GM19240 (cell line): ENCODE measurements around the gene NCKAP5.
"Not testable (repeated sequence)": the region's sequence is repeated elsewhere in the genome, so short reads cannot be mapped to it uniquely, and the experiment has no call there.

Source experiments
- DNase-seq: peaks from one replicate; pipeline ENCODE4 v3.0.0; 2011; ENCODE audit warnings: low spot score; ENCODE audit not compliant: insufficient read length

Gene NCKAP5

DNA sequence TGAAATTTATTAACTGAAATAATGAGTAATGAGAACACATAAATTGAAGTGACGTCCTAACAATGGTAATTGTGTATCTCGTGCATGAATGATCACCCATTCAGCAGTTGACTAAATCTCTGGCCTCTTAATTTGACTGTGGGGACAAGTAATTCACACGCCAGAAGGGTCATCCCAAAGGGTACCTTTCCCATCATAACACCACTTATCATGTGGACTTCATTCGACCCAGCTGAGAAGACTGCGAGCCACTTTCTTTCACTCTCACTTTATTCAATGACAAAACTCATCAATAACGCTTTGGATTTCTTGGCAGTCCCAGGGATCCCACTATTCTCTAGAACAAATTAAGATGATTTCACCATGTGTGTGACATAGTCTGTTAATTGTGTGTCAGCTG lies 835.6 kb downstream of the NCKAP5 start:
- no peak for DNase-seq

DNA sequence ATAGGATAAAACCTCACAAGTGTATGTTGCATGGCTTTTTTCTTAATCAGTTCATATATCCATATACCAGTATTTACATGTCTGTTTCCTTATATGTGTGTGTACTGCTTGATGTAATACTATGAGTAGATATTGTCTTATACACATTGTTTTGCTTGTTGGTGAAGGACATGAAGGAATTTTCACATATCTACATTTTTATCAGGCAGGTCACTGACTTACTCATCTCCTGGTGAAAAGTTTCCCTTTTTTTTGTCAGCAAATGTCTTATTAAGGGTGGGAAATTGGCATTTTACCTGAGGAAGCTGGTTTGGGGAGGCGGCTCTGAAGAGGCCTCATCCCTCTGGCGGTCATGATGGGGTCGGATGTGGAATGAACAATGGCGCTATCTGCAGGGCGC lies 836.8 kb downstream of the NCKAP5 start:
- no peak for DNase-seq

DNA sequence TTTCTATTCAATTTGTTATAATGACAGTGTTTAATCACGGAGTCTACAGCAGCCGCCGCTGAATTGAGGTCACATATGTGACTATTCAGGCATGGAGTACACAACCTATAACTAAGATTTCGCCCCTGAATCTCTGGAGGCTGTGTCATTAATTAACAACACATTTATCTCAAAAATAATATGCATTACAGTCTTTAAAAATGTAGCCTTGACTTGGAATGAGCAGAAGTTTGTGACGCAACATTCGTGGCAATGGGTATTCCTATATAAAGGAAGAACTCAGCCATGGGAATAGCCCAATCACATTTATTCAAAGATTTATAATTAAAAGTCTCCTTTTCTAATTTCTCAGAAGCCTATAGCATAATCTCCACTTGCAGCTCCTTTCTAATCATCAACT lies 837.7 kb downstream of the NCKAP5 start:
- DNase-seq: no peak

DNA sequence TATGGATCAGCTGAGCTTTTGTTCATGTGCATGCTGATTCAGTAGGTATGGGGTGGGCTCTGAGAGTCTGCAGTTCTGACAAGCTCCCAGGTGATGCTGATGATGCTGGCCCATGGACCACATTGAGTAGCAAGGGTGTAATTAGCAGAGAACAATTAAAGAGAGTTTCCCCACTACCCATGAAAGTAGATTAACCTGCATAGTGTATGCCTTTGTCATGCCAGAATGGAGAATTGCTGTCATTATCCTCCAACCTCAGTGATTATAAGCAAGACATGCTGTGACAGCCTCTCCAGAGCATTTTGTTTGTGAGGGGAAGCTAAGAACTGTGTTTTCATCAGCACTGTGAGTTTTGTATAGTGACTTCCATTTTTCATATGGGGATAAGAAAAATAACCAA lies 838.7 kb downstream of the NCKAP5 start:
- no peak for DNase-seq

DNA sequence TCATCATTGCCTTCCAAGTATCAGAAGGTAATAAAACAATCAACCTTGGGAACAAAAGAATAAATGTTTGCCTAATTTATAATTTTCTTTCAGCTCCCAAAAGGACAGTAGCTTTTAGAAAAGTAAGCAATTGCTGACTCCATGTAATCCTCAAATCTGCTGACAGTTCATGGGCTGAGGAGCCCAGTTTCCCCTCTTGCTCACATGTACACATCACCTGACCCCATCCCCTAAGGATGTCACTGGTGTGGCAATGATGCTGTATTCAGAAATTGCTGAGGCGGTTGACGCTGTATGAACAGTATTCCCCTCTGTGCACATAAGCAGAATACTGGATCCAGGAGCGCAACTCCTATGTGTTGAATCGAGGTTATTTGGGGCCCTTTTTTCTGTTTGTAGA lies 842.1 kb downstream of the NCKAP5 start:
- DNase-seq: no peak

DNA sequence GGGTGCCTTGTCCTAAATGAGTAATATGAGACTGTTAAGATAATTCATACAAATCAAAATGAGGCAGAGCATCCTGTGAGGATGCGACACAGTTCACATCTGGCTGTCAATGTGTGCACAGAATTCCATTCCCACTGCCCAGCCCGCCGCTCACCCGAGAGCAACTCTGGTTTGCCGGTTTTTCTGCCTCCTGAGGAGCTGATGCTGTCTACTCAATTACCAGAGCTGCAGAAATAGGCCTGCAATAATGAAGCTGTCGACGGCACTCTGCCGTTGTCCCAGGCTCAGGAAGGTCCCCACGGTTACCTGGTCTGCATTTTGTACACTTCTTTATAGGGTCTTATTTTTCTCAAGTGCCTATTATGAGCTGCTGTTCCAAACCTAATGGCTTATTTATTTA lies 842.5 kb downstream of the NCKAP5 start:
- no peak for DNase-seq

DNA sequence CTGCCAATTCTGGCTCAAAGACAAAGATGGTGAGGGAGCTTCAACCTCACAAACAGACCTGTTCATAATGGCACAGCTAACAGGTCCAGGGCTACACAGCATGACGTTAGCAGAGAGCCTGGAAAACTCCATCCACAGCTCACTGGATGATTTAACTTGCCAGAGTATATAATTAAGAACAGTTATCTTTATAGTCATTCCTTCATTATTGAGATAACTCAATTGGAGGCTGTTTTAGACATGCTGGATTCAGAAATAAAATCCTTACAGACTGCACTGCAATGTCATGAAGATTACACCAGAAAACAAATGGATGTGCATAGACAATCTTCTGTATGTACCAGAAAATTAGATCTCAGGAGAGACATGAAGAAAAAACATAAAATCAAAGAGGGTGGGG lies 843.1 kb downstream of the NCKAP5 start:
- DNase-seq: no peak

DNA sequence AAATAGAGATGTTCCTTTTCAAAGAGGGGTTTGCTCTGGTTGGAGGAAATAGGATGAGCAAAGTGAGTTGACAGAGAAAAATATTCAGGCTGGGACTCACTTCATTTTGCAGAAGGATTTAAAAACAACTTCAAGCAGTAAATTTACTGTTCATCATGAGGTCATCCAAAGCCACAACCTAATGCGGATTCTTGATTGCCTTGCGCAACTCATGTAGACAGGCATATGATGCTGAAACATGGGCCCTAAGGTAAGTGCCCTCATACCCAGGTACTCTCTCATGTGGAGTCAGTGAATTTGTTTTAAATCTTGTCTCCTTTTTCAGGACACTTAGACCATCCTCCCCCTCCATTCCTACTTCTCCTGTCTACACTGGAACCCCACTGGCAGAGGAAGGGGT lies 846.3 kb downstream of the NCKAP5 start:
- no peak for DNase-seq

DNA sequence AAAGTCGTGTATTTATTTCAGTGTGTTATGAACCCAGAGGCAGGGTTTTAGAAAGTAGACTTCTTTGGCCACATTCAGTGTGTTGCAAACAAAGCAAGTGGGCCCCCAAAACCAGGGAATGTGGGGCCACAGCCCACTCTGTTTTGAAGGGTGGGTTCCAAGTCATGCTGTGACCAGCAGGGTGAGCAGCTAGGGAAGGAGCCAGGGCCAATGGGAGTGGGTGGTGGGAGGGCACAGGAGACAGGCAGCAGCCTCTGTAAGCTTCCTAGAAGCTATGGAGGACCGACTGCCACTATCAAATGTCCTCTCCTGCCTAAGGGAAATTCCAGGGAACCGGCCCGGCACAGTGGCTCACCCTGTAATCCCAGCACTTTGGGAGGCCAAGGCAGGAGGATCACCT lies 847.9 kb downstream of the NCKAP5 start:
- DNase-seq: no peak

DNA sequence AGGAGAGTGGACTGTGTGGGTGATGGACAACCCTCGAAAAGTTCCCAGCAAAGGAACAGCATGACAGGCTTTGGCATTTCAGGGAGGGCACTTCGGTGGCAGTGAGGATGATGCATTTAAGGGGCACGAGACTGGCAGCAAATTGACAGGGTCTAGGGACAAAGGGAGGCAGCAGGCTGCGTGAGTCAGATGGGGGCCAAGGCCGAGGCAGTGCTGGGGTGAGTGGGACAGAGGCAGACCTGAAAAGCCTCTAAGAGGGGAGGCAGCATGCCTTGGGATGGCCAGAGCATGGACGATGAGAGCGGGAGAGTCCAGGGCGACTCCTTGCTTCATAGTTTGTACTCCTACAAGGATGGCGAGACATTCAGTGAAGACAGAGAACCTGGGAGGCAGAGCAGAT lies 848.8 kb downstream of the NCKAP5 start:
- DNase-seq: no peak

DNA sequence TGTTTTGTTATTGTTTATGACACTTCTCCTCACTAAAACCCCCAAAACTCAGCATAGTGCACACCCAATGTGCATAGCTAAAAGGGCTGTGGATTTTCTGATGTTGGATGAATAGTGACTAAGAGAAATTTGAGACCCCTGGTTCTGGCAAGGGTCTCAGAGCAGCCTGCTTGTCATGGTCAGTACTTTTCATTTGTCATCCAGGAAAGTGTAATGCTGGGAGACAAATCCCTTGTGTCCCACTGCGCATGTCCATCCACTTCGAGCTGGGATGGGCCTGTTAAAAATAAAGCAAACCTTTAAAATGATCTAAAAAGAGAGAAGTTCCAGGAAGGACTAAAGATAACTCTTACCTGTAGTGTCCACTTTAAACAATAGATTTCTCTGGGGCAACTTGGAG lies 851.3 kb downstream of the NCKAP5 start:
- no peak for DNase-seq

DNA sequence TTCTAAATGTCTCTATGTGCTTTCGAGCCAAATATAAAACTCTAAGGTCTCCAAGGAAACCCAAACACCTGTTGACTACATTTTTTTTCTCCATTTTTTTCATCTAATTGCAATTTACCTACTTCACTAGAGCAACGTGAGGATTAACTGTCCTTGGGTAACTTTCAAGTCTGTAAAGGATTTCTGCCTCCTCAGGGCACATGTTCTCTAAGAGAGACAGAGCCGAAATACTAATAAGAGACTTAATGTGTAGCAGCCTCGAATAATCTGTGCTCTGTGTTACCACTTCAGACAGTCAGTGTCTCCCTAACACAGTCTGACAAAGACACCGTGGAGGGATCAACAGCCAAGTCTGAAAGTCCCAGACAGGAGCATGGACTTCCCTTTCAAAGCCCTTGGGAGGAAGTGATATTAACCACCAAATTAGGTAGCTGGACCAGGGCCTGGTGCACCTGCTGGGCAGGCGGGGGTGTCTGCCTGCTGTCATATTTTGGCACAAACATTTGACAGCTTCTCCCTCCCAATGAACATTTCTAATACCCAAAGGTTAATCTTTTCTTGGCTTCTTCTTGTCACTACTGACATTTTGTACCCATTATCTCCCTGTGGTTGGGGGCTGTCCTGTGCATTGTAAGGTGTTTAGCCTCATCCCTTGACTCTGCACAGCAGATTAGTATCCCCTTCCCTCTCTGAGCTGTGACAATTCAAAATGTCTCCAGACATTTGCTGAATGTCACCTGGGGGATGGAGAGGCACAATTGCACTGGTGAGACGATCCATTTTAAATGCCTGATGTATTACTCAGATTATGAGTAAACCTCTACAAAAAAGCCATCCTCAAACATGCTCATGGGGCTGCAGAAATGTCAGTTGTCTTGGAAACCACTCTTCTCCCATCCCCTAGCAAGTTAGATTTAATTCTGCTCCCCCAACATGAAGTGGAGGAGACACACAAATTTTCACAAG lies 852.6 kb downstream of the NCKAP5 start:
- no peak for DNase-seq

DNA sequence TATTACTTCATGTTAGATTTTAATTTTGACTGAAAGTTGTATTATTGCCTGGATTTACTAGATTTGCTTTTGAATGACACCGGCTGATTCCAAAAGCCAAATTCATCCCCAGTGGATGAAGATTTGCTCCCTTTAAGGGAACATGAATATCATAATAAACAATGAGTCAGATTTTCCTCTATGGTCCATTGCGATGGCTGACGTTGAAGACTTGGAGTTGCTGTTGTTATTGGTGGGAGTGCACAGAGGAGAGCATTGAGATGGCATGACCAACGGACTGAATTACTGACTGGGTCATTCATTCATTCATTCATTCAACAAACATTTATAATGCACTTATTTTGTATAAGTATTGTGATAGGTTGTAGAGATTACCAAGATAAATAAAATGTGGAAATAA lies 864.9 kb downstream of the NCKAP5 start:
- DNase-seq: no peak

DNA sequence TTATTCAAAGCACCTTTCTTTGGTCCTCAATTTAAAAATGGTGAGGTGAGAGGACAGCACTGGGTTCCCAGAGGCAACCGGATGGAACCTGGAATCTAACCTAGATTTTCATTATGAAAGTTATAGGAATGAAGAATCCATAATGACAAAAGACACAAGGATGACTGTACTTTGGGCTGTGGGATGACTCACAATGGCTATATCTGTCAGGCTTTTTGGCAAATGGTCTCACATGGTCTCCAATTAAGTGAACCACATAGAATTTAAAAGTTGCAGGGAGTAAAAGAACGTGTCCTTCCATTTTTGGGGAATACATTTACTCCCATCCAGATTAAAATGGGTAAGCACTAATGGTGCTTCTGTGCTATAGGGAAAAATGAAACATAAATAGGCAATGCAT lies 866.5 kb downstream of the NCKAP5 start:
- no peak for DNase-seq

DNA sequence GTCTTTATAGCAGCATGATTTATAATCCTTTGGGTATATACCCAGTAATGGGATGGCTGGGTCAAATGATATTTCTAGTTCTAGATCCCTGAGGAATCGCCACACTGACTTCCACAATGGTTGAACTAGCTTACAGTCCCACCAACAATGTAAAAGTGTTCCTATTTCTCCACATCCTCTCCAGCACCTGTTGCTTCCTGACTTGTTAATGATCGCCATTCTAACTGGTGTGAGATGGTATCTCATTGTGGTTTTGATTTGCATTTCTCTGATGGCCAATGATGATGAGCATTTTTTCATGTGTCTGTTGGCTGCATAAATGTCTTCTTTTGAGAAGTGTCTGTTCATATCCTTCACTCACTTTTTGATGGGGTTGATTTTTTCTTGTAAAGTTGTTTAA lies 868.5 kb downstream of the NCKAP5 start:
- not testable (repeated sequence) for DNase-seq

DNA sequence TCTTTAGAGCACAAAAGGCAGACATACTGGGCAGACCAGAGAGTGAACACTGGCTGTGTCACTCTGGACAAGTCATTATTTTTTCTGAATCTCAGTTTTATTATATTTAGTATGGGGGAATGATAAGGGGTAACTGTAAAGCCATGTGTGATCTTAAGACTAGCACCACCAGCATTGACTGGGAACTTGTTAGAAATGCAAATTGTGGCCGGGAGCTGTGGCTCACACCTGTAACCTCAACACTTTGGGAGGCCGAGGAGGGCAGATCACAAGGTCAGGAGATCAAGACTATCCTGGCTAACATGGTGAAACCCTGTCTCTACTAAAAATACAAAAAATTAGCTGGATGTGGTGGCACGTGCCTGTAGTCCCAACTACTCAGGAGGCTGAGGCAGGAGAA lies 869.9 kb downstream of the NCKAP5 start:
- DNase-seq: not testable (repeated sequence)

DNA sequence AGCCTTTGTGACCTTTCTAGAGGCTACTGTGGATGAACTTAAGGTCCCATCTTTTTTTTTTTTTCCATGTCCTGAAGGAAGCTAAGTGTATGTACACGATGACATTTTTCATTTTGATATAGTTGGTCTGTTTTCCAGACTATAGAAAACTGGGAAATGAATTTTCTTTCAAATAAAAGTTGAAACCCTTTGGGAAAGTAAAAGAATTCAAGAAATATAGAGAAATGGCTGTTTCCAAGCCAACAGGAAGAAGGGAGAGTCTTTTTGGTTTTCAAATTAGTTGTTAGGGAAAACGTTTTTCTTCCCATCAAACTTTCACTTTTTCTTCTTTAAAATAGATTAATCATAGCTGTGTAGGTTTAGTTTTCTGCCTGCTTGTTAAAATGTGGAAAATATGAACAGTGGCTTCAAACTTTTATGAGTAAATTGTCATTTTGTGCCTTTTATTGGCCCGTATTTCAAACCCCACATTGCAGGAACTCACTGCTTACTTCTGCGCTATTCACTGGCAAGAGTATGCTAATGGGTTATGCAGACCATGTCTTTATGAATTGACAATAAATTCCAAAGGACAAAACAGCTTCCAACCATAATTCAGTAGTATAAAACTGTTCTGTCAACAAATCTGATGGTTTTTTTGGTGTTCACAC lies 870.6 kb downstream of the NCKAP5 start:
- DNase-seq: no peak

DNA sequence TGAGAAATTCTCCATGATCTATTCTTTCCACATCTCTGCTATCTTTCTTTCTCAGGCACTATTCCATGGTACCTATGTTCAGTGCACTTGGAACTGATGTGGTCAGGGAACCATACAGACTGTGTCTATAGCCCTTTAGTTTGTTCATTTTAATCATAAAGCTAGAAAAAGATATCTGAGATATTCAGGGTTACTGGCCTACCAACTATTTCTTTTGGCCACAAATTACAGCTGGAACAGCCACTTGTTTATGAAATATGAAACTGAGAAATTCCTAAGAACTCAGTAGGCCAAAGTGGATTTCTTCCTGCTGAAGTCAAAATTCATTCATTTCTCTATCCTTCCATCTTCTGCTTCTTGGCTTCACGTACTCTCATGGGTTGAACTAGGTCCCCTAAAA lies 875.4 kb downstream of the NCKAP5 start:
- DNase-seq: no peak

DNA sequence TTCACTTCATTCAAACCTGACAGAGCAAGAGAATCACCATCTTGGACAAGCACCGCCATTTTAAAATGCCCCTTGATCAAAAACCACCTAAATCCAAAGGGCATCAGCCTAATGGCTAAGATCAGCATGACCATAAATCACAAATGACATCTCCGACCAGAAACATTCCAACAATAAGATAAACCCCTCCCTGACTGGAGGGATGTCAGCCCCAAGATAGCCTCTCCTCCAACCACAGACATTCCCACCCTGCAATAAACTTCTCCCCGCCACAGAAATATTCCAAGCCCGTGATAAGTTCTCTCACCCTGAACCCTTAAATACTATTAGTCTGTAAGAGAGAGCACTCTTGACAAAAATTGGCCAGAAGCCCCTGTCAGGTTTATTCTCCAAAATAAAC lies 876.7 kb downstream of the NCKAP5 start:
- DNase-seq: no peak

DNA sequence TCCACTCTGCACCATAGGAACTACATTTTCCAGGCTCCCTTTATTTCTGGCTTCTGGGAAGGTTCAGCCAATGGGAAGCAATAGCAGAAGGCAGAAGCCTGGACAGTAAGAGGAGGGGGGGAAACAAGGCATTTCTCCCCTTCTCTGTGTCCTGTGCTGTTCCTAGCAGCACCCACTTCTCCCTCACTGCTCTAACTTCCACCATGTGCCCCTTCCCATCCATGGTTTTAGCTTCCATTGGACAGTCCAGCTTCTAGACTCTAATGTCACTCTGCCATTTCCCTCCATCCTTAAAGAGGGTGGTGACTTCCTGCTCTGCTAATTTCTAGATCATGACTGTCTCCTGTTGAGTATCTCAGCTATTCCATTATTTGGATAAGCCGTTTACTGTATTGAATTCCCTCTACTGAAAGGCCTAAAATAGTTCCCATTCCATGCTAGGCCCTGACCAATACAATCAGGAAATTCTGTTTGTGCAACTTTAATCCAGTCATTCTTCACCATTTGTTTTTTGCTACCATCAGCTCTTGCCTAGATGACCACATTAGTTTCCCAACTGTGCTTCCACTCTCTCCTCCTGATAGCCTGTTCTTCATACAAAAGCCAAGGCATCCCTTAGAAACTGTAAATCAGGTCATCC lies 877.5 kb downstream of the NCKAP5 start:
- DNase-seq: no peak

DNA sequence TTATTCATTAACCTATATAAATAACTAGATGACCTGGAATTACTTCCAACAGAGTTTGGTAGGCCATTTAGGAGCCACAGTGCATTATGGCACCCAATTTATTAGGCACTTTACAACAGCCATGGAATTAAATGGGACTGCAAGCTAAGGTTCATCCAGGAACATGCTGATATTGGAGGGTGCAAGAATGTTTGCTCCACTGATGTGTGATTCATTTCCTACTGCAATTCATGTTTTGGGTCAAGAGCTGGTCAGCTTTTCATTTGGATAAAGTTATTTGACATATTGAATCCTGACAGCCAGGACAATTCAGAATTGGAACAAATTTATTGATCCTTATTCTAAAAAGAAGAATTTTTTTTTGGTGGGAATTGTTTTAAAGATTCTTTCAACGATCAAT lies 886.5 kb downstream of the NCKAP5 start:
- no peak for DNase-seq

DNA sequence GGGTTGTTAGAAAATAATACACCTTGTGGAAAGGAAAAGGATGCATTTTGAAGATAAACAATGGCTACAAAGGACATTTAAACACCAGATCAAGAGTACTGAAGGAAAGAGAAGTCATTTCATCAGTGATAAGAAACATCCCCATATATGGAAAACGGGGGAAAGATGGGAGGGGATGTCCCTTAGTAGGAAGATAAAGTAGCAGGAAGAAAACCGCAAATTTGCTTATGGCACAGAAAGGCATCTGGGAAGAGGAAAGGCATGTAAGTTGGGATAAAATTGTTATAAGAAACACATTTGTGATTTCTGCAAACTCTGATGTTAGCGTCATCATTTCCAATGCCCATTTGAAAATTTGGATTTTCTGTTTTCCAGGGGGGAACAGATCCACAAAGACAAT lies 887.7 kb downstream of the NCKAP5 start:
- no peak for DNase-seq
